GDM1 (cell line): ENCODE results near the gene MAN1B1.
"Not testable (repeated sequence)": the region's sequence is repeated elsewhere in the genome, so short reads cannot be mapped to it uniquely, and the experiment has no call there.

Source experiments
- DNase-seq: peaks from one replicate; lab custom pipeline; 2025; lab: John Stamatoyannopoulos, UW

Gene MAN1B1

DNA sequence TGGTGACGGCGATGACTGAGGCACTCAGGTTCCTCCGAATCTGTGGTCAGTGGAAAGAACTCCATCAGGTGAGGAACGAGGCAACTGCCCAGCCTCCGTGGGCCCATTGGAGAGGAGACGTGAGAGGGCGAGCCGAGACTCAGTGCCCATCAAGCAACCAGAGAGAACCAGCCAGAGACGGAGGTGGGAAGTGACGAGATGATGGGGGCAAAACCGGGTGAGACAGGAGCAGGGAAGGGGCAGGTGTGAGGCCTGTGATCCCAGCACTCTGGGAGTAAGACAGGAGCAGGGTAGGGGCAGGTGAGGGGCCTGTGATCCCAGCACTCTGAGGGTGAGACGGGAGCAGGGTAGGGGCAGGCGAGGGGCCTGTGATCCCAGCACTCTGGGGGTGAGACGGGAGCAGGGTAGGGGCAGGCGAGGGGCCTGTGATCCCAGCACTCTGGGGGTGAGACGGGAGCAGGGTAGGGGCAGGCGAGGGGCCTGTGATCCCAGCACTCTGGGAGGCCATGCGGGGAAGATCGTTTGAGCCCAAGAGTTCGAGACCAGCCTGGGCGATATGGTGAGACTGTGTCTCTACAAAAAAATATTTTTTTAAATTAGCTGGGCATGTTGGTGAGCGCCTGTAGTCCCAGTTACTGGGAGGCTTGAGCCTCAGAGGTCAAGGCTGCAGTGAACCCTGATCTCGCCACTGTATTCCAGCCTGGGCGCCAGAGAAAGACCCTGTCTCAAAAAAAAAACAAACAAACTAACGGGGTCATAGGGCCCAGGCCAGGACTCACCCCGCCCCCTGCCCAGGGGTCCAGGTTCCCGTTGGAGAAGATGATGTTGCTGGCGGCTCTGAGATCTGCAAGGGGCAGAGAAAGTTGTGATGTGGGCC, 24.4 kb downstream of the MAN1B1 start:
- no peak for DNase-seq

DNA sequence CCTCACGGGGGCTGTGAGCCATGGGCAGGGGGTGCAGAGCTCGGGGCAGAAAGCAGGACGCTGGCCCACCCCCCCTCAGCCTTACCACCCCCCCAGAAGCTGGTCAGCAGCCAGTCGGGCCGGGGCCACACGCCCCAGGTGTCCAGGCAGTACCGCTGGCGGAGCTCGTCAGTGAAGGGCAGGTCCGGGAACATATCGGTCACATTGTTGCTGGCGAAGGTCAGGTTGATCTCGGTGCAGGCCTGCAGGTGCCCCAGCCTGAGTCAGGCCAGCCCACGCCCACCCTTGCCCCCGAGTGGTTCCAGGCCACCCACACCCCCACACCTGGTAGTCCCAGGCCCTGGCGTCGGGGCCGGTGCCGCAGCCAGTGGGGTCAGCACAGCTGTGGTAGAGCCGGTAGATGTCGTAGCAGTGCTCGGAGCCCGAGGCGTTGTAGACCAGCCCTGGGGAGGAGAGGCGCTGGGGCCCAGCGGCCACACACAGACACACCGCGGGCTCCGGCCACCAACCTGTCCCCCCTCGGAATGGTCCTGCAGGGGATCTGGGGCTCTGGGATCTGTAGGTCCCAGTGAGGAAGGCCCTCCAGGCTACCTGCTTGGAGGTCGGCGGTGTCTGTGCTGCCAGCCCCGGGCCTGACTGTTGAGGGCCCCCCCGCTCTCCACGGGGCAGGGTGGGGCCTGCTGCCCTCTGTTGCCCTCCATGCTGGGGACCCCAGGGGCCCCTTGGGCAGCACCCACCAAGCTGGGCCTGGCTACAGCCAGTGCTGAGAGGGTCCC, 25.2 kb downstream of the MAN1B1 start:
- DNase-seq, result no peak

DNA sequence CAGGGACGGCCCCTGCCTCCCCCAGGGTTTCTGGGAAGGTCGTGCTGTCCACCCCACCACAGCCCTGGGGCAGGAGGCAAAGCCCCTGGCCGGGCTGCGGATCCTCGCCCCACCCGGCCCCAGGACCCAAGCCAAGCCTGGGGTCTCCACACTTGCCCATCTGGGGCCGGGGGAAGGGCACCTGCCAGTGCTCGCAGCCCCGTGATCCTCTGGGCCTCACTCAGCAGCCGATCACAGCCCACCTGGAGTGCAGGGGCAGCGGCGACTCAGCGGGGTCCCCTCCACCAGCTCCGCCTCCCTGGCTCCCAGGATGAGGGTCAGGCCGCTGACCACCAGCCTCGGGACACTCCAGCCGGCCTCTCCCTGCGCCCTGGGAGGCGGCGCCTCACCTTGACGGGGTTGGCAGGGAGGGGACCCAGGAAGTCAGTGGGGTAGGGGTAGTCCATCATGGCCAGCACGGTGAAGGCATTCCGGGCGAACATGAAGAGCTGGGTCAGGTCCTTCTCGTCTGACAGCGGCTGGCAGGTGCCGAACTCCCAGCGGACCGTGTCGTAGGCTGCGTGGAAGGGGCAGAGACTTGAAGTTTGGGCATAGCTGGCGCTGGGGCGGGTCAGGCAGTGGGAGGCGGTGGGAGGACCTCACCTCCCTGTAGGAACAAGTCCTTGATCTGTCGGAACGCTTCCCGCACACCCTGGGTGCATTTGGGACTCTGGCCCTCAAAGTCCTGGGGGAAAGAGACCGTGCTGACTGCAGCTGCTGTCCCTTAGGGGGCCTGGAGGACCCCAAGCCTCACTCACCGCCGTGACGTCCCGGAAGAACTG, 26.0 kb downstream of the MAN1B1 start:
- DNase-seq, result no peak

DNA sequence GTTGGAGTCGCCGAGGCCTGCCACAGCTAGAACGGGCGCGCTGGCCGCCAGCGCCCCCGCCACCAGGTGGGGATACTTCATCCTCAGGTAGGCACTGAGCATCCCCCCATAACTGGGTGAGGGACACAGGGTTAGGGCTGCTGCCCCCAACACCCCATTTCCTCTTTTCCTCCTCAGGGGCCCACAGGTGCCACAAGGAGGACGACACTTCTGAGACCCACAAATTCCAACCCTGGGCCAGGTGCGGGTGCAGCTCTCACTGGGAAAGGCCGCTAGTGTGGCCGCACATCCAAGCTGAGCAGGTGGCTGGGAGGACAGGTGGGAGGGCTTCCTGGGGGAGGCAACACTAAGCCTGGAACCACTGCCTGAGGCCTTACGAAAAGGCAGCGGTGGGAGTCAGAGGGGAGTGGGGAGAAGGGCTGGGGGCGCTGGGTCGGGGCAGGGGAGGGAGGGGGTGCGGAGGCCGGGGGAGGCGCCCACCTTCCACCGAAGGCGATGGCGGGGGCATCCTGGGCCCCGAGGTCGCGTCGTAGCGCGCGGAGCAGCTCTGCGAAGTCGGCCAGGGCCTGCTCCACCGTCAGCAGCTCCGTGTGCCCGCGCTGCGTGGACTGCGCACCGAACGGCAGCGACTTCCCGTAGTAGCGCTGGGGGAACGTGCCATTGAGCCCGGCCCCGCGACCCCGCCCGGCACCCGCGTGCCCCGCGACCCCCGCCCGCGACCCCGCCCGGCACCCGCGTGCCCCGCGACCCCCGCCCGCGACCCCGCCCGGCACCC, 26.8 kb downstream of the MAN1B1 start:
- no peak for DNase-seq

DNA sequence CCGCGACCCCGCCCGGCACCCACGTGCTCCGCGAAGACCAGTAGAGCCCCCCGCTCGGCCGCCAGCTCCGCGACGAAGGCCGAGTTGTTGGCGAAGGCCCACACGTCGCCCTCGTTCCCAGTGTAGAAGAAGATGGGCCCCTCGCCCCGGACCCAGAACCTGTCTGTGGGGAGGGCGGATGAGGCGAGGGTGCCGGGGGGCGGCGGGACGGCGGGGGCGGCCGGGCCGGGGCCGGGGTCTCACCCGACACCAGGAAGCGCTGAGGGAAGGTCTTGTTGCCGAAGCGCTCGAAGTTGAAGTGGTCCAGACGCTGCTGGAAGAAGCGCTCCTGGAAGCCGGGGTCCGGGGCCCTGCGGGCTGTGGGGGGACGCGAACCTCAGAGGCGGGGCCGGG, 27.4 kb downstream of the MAN1B1 start:
- no peak for DNase-seq

DNA sequence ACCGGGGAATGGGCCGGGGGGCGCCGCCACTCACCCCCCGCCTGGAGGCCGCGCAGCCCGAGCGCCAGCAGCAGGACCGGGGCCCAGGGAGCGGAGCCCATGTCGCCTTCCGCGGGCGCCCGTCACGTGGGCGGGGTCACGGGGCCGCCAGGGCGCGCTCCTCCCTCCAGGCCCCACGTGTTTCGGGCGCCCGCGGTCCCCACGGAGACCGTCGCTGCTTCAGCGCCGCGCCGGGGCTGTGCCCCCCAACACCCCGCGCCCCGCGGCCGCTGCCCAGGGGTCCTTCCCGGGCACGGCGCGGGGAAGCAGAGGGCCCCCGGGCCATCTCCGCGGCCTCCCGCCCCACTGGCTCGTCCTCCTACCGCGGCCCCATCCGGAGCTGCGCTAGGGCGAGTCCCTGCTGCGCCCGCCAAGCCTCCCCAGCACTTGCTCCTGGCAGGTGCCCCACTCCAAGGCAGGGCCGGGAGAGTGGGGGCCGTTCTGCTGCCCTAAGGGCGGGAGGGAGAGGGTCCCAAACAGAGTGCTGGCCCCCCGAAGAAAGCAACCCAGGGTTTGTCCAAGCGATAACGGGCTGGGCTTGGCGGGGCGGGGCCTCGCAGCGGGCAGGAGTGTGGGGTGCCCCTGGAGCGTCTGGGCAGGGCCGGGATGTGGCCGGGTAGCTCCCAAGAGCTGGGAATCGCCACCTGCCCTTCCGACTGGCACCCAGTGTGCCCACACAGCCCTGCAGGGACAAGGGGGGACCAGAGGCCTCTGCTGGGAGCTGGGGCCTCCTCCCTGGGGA, 28.0 kb downstream of the MAN1B1 start, which contains the start of gene DPP7:
Gene DPP7, minus strand, starts transcription at position 121 of the 781 bp plus-strand sequence. Its CDS starts 20 bp downstream, at position 101.
- peak; percentile 53 for DNase-seq

DNA sequence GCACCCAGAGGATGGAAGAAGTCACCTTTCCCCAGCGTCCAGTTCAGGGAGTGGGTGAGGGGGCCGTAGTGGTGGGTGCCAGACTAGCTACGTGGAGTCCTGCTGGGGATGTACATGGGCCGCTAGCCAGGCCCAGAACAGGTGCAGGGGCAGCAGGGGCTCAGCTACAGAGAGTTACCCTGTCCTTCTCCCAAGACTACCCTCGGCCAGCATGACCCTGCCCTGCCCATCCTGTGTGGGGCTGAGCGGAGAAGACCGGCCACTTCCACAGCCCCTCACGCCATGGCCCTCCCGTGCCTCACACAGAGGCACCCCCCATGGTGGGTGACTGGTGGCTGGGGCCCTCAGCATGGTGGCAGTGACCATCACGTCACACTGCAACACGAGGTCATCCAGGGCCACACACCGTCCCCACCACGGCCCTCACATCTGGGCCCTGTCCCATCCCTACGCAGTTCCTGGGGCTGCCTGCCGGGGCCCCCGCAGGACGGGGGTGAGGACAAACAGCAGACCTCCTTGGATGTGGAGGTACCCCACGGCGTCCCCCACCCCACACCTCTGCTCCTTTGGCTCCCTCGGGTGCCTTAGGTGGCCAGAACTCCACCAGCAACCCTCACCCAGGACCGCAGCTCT, 28.7 kb downstream of the MAN1B1 start:
- DNase-seq, result no peak

DNA sequence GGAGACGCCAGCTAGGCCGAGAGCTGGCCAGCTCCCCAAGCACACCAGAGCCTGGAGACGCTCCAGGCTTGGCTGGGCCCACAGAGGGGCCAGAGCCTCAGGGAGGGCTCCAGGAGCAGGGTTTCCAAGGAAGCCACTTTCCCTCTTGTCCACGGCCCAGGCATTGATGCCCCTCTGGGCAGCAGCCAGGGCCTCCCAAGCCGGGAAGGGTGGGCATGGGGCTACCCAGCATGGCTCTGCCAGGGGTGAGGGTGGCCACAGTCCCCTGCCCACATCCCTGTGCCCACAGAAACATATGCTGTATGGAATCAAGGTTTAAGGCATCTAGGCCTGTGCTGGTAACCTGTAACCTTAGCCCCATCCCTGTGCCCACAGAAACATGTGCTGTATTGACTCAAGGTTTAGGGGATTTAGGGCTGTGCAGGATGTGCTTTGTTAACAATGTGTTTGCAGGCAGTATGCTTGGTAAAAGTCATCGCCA, 29.3 kb downstream of the MAN1B1 start:
- no peak for DNase-seq

DNA sequence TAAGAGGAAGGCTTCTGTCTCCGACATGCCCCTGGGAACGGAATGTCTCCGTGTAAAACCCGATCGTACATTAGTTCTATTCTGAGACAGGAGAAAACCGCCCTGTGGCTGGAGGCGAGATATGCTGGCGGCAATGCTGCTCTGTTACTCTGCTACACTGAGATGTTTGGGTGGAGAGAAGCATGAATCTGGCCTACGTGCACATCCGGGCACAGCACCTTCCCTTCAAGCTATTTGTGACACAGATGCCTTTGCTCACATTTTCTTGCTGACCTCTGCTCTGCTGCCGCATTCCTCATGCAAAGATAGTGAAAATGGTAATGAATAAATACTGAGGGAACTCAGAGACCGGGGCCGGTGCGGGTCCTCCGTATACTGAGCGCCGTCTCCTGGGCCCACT, 29.9 kb downstream of the MAN1B1 start:
- no peak for DNase-seq

DNA sequence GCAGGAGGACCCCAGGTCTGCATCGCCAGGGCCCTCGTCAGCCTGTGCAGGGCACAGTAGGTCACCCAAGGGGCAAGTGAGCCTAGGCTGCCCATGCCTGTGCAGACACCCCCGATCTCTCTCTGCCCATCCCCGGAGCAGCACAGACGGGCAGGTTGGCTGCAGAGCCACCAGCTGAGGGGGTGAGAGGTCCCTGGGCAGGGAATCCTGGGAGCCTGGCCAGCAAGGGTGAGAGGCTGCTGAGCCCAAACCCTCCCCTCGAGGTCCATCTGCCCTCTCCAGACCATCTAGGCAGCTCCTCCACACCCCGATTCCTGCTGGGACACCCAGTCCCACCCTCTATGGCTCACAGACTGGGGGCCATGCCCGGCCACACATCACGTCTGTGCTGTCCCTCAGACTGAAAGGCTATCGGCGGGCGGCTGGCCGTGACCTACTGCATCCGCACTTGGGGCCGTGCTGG, 30.5 kb downstream of the MAN1B1 start:
- no peak for DNase-seq

DNA sequence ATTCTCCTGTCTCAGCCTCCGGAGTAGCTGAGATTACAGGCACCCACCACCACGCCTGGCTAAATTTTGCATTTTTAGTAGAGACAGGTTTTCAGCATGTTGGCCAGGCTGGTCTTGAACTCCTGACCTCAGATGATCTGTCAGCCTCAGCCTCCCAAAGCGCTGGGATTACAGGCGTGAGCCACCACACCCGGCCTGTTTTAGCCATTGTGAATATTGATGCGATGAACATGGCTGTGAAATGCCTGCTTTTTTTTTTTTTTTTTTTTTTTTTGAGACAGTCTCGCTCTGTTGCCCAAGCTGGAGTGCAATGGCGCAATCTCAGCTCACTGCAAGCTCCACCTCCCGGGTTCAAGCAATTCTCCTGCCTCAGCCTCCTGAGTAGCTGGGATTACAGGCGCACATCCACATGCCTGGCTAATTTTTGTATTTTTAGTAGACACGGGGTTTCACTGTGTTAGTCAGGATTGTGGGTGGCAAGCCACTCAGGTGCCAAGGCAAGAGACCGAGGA, 31.4 kb downstream of the MAN1B1 start:
- DNase-seq, result not testable (repeated sequence)

DNA sequence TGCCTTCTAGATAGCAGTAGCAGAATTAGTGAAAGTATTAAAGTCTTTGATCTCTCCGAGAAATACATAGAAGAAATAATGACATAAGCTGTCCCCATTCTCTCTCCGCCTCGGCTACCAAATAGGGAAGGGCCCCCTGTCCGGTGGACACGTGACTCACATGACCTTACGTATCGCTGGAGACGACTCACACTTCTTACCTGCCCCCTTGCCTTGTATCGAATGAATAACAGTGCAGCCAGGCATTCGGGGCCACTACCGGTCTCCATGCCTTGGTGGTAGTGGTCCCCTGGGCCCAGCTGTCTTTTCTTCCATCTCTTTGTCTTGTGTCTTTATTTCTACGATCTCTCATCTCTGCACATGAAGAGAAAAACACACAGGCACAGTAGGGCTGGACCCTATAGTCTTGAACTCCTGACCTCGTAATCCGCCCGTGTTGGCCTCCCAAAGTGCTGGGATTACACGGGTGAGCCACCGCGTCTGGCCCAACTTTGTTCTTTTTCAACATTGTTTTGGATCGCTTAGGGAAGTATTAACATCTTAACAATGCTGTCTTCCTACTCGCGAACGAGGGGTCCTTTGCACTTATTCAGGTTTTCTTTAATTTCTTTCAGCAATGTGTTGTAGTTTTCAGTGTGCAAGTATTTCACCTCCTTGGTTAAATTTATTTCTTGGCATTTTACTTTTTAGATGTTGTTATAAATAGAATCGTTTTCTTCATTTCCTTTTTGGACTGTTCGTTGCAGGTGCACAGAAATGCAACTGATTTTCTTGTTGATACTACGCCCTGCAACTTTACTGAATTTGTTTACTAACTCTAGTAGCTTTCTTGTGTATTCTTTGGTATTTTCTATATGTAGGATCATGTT, 35.4 kb downstream of the MAN1B1 start:
- DNase-seq, result not testable (repeated sequence)

DNA sequence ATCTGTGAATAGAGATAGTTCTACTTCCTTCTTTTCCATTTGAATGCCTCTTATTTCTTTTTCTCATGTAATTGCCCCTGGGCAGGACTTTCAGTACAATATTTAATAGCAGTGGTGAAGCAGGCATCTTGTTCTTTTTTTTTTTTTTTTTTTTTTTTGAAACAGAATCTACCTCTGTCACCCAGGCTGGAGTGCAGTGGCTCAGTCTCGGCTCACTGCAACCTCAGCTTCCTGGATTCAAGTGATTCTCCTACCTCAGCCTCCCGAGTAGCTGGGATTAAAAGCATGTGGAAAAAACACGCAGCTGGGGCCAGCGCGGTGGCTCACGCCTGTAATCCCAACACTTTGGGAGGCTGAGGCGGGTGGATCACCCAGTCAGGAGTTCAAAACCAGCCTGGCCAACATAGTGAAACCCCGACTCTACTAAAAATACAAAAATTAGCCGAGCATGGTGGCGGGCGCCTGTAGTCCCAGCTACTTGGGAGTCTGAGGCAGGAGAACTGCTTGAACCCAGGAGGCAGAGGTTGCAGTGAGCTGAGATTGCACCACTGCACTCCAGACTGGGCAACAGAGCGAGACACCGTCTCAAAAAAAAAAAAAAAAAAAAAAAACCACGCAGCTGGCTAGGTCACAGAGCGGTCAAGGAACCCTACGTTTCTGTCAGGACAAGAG, 36.1 kb downstream of the MAN1B1 start:
- DNase-seq, result not testable (repeated sequence)

DNA sequence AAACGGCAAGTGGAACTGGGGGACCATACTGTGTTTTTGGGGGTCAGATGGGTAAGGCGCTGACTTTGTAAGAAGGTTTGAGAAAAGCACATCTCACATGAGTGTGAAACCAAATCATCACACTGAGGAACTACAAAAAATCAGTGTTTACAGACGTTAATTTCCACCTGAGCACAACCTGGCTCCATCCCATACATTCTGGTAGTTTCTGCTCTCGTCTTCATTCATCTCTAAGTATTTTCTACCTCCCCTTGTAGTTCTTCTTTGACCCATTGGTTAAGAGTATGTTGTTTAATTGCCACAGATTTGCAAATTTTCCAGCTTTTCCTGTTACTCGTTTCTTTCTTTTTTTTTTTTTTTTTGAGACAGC, 36.7 kb downstream of the MAN1B1 start:
- no peak for DNase-seq

DNA sequence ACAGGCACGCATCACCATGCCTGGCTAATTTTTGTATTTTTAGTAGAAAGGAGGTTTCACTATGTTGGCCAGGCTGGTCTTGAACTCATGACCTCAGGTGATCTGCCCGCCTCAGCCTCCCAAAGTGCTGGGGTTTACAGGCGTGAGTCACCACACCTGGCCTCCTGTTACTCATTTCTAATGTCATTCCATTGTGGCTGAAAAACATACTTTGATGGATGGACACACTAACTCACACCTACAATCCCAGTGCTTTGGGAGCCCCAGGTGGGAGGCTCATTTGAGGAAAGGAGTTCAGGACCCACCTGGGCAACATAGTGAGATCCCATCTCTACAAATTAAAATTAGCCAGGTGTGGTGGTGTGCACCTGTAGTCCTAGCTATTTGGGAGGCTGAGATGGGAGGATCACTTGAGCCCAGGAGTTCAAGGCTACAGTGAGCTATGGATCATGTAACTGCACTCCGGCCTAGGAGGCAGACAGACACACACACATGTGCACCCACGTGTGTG, 37.2 kb downstream of the MAN1B1 start:
- not testable (repeated sequence) for DNase-seq

DNA sequence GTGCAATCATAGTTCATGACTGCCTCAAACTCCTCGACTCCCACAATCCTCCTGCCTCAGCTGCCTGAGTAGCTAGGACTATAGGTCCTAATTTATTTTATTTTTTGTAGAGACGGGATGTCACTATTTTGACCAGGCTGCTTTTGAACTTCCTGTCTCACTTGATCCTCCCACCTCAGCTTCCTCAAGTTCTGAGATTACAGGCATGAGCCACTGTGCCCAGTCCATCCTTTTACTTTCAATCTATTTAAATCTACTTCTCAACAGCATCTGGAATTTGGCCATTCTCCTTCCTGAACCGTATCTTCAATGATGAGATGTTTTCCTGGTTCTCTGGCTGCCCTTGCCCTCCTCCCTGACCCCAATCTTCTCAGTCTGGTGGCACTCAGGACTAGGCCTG, 40.0 kb downstream of the MAN1B1 start:
- DNase-seq, result no peak

DNA sequence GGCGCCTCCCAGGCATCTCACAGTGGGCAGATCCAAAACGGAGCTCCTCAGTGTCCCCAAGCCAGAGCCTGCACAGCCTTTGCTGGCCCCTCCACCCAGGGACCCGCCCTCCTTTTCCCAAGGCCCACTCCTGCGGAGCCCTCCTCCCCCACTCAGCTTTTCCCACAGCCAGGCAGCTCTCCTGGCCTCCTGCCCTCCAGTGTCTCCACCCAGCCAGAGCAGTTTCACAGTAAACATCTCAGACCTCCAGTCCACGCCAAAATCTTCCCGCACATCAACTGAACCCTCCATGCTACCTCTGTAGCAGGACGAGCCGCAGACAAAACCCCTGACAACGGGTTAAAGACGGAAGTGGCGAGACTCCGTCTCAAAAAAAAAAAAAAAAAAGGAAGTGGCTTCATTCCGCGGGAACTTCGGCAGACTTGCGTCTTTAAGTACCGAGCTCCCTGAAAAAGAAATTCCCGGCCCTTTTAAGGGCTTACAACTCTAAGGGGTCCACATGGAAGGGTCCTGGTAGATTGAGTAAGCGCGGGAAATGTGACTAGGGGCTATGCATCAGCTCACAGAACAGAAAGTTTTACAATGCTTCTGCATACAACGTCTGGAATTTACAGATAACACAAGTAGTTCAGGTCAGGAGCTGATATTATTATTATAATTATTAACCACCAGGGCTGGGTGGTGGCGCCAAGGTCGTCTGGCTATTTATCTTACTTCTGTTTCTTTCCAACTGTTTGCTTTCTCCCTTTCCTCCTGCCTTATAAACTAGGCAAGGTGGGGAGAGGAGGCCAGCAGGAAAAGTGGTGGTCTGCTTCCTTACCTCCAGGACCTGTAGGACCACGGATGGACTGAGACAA, 40.7 kb downstream of the MAN1B1 start:
- DNase-seq, result peak; percentile 43
